GM10847 (cell line): ENCODE results near the gene SLC7A10.

Experiments used
- POLR2A ChIP-seq: IDR thresholded peaks from 2 replicates; pipeline ENCODE4 v1.6.1; 2011; ENCODE audit not compliant: insufficient read length; ENCODE audit errors: extremely low read depth

Gene SLC7A10

DNA sequence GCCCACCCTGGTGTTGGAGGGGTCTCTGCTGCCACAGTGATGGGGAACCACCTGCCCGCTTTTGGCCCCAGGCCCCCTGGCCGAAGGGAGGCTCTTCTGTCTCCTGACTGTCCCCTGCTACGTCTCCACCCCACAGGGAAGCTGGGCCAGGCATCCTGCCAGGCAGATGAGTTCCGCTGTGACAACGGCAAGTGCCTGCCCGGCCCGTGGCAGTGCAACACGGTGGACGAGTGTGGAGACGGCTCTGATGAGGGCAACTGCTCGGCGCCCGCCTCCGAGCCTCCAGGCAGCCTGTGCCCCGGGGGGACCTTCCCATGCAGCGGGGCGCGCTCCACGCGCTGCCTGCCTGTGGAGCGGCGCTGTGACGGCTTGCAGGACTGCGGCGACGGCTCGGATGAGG, 20.5 kb downstream of the SLC7A10 start:
- TF ChIP-seq POLR2A = no peak

DNA sequence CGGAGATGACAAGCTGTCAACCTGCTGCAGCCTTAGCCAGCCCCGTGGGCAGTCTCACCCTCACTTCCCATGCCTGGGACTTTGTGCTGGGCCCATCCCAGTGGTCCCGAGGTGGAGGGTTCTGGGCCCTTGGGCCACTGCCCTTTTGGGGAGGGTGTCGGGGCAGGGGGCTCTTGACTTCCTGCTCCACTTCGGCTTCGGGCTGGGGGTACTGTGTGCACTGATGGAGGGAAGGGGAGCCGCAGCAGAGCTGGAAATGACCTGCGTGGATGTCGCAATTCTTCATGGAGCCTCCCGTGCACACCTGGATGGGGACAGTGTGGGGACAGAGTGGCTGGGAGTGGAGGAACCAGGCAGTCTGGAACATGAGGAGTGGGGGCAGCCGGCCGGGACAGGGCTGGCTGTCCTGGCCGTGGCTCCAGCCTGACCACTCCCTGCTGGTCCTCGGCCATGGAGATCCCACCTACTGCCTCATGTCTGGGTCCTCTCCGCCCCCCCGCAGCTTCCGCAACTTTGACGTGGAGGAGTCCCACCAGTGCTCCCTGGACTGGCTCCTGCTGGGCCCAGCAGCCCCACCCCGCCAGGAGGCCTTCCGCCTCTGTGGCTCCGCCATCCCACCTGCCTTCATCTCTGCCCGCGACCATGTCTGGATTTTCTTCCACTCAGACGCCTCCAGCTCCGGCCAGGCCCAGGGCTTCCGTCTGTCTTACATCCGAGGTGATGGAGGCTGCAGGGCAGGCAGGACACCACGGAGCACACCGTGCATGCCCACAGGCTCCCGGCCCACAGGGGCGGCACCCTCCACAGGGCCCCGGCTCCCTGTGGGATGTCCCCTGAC, 21.3 kb downstream of the SLC7A10 start:
- TF ChIP-seq POLR2A = no peak

- TF ChIP-seq POLR2A = no peak
Measured at GRCh38 chr19:33203529-33203928, 22.1 kb downstream of the SLC7A10 start.

DNA sequence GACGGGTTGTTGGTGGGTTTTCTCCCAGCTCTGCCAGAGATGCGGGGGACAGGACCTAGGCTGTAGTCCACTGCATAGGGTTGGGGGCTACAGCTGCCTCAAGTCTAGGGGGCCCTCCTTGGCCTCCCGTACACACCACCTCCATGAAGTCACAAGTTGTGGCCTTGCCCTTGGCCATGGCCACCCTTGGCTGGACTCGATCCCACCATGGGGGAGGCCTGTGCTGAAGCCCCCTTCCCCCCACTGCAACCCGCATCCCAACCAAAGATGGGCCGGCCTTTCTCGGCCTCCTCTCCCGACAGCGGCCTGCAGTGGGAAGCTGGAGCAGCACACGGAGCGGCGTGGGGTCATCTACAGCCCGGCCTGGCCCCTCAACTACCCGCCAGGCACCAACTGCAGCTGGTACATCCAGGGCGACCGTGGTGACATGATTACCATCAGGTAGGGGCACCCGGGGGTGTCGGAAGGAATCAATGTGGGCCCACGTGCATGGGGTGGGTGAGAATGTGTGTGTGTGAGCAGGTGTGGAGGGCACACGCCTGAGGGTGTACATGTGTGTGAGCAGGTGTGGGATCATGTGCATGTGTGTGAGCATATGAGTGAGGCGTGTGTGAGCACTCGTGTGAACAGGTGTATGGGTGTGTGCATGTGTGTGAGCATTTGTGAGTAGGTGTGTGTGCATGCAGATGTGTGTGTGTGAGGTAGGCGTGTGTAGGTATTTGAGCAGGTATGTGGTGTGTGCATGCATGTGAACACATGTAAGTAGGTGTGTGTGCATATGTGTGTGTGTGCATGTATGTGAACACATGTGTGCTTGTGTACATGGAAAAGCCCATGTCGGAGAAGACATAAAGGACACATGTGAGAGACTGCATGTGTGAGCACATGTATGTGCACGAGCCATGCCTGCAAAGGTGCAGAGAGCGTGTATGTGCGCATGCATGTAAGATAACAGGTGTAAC, 22.8 kb downstream of the SLC7A10 start:
- TF ChIP-seq POLR2A = no peak

- TF ChIP-seq POLR2A = no peak
Measured at GRCh38 chr19:33201886-33202545, 23.6 kb downstream of the SLC7A10 start.

- TF ChIP-seq POLR2A = no peak
Measured at GRCh38 chr19:33201473-33201872, 24.2 kb downstream of the SLC7A10 start.

- TF ChIP-seq POLR2A = no peak
Measured at GRCh38 chr19:33199441-33200265, 26.0 kb downstream of the SLC7A10 start.

- TF ChIP-seq POLR2A = no peak
Measured at GRCh38 chr19:33198169-33198568, 27.5 kb downstream of the SLC7A10 start.

DNA sequence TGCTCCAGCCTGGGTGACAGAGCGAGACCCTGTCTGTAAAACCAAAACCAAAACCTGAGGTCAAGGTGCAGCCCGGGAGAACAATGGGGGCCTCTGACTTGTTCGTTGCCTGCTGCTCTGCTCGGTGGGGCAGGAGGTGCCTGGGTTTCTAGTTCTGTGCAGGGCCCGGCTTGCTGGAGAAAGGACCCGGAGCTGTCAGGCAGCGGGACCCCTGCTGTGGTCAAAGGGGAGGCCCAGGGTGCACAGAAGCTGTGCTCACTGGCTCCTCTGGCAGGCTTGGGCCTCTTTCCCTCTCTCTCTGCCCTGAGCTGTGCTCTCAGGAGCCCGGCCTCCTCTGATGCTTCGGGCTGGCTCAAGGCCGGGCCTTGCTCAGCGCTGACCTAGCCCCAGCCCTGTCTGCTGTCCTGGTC, 28.1 kb downstream of the SLC7A10 start:
- no peak for TF ChIP-seq POLR2A

GRCh38 chr19:33196446-33197193, 29.0 kb downstream of the SLC7A10 start:
- TF ChIP-seq POLR2A = no peak

DNA sequence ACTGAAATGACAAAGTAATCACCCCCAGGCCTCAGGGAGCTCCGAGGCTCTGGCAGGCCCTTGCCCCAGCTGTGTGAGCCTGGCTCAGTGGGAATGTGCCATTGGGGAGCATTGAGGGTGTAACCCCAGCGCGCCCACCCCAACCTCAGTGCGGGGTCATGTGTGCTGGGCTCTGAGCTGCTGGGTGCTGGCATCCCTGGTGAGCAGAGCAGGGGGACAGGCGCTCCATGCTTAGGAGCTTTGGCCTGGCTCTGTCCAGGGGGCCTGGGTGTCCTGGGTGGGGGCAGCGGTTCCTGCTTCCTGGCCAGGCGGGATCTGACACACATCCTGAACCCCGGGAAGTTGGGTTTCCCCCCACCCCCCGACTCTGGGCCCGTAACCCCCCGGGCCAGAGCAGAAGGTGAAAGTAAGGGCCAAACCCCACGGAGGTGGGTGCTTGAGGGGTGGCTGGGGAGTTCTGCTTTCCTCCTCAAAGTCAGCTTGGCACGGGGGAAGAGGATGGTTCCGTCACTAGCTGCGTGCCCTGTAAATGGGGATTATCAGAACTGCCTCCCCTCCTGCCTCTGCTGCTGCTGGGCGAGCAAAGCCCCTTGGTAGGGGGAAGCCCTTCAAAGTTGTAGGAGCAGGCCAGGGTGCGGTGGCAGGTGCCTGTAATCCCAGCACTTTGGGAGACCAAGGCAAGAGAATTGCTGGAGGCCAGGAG, 29.9 kb downstream of the SLC7A10 start:
- TF ChIP-seq POLR2A = no peak

DNA sequence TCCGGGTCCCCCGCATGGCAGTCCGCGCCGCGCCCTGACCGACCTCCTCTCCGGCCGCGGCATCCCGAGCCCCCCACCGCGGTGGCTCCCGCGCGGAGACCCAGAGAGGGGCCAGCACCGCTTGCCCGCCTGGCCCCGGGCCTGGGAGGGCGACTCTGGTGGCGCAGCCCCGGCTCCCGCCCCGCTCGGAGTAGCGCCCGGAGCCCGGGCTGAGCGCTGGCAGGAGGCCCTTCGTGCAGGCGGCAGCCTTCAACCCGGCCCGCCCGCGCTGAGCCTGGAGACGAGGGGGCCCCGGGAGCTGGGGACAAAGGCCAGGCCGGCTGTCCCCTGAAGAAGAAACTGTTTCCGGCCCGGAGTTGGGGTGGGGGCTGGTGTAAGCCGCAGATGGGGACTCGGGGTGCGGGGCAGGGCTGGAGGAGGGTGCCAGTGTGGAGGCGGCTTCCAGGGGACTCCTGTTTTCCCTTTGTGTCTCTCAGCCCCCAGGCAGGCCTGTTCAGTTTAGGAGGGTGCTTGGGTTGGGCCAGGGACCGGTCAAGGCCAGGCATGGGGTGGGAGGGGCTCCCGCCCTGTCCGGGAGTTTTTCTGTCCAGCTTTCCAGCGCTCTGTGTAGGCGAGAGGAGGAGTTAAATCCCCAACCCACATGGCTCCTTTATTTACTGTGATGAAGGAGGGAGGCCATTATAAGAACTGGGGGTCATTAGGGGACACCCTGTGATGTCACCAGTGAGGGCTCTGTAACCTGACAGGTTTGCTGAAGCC, 30.6 kb downstream of the SLC7A10 start:
- TF ChIP-seq POLR2A = no peak

DNA sequence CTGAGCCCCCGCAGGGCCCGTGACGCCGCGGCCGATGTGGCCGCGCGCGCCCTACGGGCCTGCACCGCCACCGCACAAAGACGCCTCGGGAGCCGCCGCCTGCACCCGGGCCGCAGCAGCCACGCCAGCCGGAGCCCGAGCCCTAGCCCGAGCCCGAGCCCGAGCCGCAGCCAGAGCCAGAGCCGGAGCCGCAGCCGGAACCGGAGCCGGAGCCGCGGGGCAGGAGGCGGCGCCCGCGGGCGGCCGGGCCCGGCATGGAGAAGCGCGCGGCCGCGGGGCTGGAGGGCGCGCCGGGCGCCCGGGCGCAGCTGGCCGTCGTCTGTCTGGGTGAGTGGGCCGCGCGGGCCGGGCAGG, 31.1 kb downstream of the SLC7A10 start:
- no peak for TF ChIP-seq POLR2A
